ENCODE results near the gene SRSF4.

DNA sequence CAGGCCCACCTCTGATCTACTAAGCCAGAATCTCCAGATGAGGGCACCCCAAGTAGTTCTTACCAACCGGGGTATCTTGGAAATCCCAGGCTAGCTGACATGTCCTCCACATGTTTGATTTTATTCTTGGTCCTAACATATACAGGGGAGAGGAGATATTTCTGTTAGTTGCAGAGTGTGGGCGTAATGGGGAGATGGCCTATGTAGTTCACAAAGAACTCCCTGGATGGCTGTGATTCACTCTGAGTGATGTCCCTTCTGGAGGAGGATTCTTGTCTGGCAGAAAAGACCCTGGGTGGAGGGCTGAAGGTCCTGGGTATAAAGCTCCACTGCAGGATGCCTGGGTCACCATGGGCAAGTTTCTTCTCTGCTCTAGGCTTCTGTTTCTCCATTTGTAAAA lies 35.9 kb upstream of the SRSF4 start:
- TF ChIP-seq, protein P1, sequence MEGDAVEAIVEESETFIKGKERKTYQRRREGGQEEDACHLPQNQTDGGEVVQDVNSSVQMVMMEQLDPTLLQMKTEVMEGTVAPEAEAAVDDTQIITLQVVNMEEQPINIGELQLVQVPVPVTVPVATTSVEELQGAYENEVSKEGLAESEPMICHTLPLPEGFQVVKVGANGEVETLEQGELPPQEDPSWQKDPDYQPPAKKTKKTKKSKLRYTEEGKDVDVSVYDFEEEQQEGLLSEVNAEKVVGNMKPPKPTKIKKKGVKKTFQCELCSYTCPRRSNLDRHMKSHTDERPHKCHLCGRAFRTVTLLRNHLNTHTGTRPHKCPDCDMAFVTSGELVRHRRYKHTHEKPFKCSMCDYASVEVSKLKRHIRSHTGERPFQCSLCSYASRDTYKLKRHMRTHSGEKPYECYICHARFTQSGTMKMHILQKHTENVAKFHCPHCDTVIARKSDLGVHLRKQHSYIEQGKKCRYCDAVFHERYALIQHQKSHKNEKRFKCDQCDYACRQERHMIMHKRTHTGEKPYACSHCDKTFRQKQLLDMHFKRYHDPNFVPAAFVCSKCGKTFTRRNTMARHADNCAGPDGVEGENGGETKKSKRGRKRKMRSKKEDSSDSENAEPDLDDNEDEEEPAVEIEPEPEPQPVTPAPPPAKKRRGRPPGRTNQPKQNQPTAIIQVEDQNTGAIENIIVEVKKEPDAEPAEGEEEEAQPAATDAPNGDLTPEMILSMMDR (IDR thresholded peaks at IDR 0.05; ENCODE audit: low read length) = no peak
- no peak for TF ChIP-seq EZH2 (IDR thresholded peaks at IDR 0.05; ENCODE audit: borderline replicate concordance, low read length)
